K562 (cell line): Measurements from ENCODE around the gene CR2. TPM values are rescaled to one million over a fixed set of nuclear protein-coding genes. Genes with fewer than 3 reads are reported as not detected.

Experiments
- ASH1L ChIP-seq: fragments of 450-650 bp; IDR thresholded peaks from 2 replicates; pipeline ENCODE4 v1.6.1; 2018; ENCODE audit warnings: borderline replicate concordance, mild to moderate bottlenecking, low read depth; ENCODE audit not compliant: partially characterized antibody
- CBX8 ChIP-seq: fragments of 200-600 bp; sonication (generic); IDR thresholded peaks from 2 replicates; pipeline ENCODE4 v1.6.1; 2012; ENCODE audit warnings: borderline replicate concordance, mixed run types, low read depth, mild to moderate bottlenecking, moderate library complexity, mixed read lengths, low read length, control low read depth, inconsistent platforms; ENCODE audit not compliant: poor library complexity, severe bottlenecking; ENCODE audit errors: extremely low read depth
- CEBPG ChIP-seq, 3 experiments: fragments of 200-800 bp in 1 of 3; sonication (Bioruptor generic) in 1 of 3; sonication (generic) in 1 of 3; formaldehyde crosslinking in 1 of 3; IDR thresholded peaks in 2 of 3; conservative IDR thresholded peaks in 1 of 3; 2 replicates each; pipeline versions ENCODE4 v1.6.1 to v1.8.0; 2016 to 2022; ENCODE audit warnings: missing compliant biosample characterization in 2 of 3, missing genetic modification characterization in 2 of 3, mild to moderate bottlenecking in 1 of 3, missing genetic modification reagents in 1 of 3
- EZH2 ChIP-seq: IDR thresholded peaks from 2 replicates; pipeline ENCODE4 v1.6.1; 2012; ENCODE audit warnings: low read depth, mild to moderate bottlenecking, inconsistent platforms, low read length, borderline replicate concordance
- HDAC6 ChIP-seq: IDR thresholded peaks from 2 replicates; pipeline ENCODE4 v1.6.1; 2012; ENCODE audit warnings: low read depth, mild to moderate bottlenecking, control low read depth, inconsistent platforms, low read length, moderate library complexity
- MAFG ChIP-seq: fragments of 450-650 bp; conservative IDR thresholded peaks from 2 replicates; pipeline ENCODE4 v1.6.1; 2016; ENCODE audit warnings: missing genetic modification characterization, missing compliant biosample characterization
- MECOM ChIP-seq: fragments of 250-450 bp; sonication (Bioruptor Pico); IDR thresholded peaks from 2 replicates; pipeline ENCODE4 v1.8.0; 2022; ENCODE audit warnings: inconsistent platforms
- NEUROD1 ChIP-seq: fragments of 150-350 bp; IDR thresholded peaks from 2 replicates; pipeline ENCODE4 v1.6.1; 2014; ENCODE audit warnings: borderline replicate concordance, low read length, low read depth; ENCODE audit not compliant: partially characterized antibody
- PTBP1 ChIP-seq: fragments of 200-400 bp; formaldehyde crosslinking; IDR thresholded peaks from 2 replicates; pipeline ENCODE4 v1.6.1; 2017; ENCODE audit warnings: low read depth, low read length
- RBM25 ChIP-seq: fragments of 200-400 bp; formaldehyde crosslinking; IDR thresholded peaks from 2 replicates; pipeline ENCODE4 v1.6.1; 2018; ENCODE audit warnings: low read length, low read depth, moderate library complexity; ENCODE audit not compliant: severe bottlenecking
- SP1 ChIP-seq: sonication (generic); formaldehyde crosslinking; IDR thresholded peaks from 2 replicates; pipeline ENCODE4 v1.8.1; 2022; ENCODE audit warnings: mild to moderate bottlenecking, missing genetic modification reagents
- YY1 ChIP-seq, 3 experiments: IDR thresholded peaks; 2 replicates each; pipeline ENCODE4 v1.6.1; 2011; ENCODE audit warnings: low read length in 2 of 3, mild to moderate bottlenecking in 2 of 3, moderate library complexity in 2 of 3, borderline replicate concordance in 1 of 3, control low read depth in 1 of 3, low read depth in 1 of 3; ENCODE audit not compliant: insufficient read depth in 3 of 3, insufficient replicate concordance in 2 of 3, control insufficient read depth in 1 of 3, insufficient read length in 1 of 3; ENCODE audit errors: extremely low read depth in 1 of 3
- ZBTB7A ChIP-seq: IDR thresholded peaks from 2 replicates; pipeline ENCODE4 v1.6.1; 2011; ENCODE audit warnings: low read depth, mild to moderate bottlenecking, low read length, moderate library complexity, borderline replicate concordance; ENCODE audit not compliant: control insufficient read depth
- polyA plus RNA-seq, 8 experiments: library from polyadenylated mRNA; depleted of rRNA in 4 of 8; stranded (reverse) in 5 of 8; unstranded in 3 of 8; fragments of >200 nt; fragmentation: Nextera tagmentation in 2 of 8; fragmentation: Illumina TruSeq in 1 of 8; extraction: Ambion mirVana in 2 of 8; extraction: Trizol in 1 of 8; gene quantifications; 2 replicates each; pipeline versions ENCODE4 v1.2.1 to v1.2.3, GENCODE V29; 2011 to 2014; ENCODE audit warnings: inconsistent platforms in 1 of 8, missing spikeins in 1 of 8
- total RNA-seq, 7 experiments: library from RNA; depleted of rRNA in 6 of 7; stranded (reverse); fragments of >200 nt in 6 of 7; fragmentation: Illumina TruSeq in 2 of 7; extraction: Trizol in 2 of 7; gene quantifications; 2 replicates each; pipeline versions ENCODE4 v1.2.1 to v1.2.3, GENCODE V29; 2011 to 2021; ENCODE audit warnings: low replicate concordance in 1 of 7
- TF ChIP-seq, protein P1 (sequence below), 3 experiments: fragments of 200-800 bp in 1 of 3; fragments of 250-450 bp in 1 of 3; fragments of 450-650 bp in 1 of 3; sonication (Bioruptor Pico) in 1 of 3; sonication (Bioruptor generic) in 1 of 3; formaldehyde crosslinking in 1 of 3; IDR thresholded peaks; 2 replicates each; pipeline versions ENCODE4 v1.6.1 to v1.8.0; 2016 to 2022; ENCODE audit warnings: mild to moderate bottlenecking in 2 of 3, missing genetic modification characterization in 2 of 3, missing compliant biosample characterization in 1 of 3, moderate library complexity in 1 of 3
- TF ChIP-seq, protein P2 (sequence below): conservative IDR thresholded peaks from 2 replicates; pipeline ENCODE4 v1.6.1; 2011; ENCODE audit warnings: low read depth, mild to moderate bottlenecking, low read length; ENCODE audit not compliant: control insufficient read depth

The CR2 gene
- total and polyA plus RNA-seq, 9 of the 15 experiments (the other 6 are each of a cell fraction or from before 2014, with no cell fraction given) = 0.07 to 0.67 (median 0.37) TPM

DNA sequence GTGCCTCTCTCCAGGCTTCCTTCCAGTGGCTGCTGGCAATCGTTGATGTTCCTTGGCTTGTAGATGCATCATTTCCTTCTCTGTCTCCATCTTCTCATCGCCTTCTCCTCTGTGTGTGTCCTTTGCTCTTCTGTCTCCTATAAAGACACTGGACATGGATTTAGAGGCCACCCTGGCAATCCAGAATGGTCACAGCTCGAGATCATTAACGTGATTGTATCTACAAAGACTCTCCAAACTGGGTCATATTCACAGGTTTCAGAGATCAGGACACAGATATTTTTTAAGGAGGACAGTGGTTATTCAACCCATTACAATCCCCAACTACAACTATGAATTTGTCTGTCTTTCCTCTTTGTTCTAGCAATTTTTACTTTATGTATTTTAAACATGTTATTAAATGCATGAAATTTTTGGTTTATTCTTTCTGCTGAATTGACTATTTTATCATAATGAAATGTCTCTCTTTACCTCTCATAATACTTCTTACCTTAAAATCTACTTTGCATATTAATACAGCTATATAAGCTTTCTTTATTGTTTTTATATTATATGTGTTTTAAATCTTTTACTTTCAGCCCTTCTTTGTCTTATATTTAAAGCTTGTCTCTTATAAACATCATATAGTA is 64.6 kb downstream of the CR2 start (continued):
- no peak for TF ChIP-seq YY1 (IDR thresholded peaks at IDR 0.05; ENCODE audit: borderline replicate concordance in 1 of 3, control insufficient read depth in 1 of 3, extremely low read depth in 1 of 3, insufficient read depth in 3 of 3, insufficient read length in 1 of 3, insufficient replicate concordance in 2 of 3, low read depth in 1 of 3, low read length in 2 of 3)
- no peak for TF ChIP-seq RBM25
- TF ChIP-seq PTBP1 = no peak
- TF ChIP-seq, protein P1, sequence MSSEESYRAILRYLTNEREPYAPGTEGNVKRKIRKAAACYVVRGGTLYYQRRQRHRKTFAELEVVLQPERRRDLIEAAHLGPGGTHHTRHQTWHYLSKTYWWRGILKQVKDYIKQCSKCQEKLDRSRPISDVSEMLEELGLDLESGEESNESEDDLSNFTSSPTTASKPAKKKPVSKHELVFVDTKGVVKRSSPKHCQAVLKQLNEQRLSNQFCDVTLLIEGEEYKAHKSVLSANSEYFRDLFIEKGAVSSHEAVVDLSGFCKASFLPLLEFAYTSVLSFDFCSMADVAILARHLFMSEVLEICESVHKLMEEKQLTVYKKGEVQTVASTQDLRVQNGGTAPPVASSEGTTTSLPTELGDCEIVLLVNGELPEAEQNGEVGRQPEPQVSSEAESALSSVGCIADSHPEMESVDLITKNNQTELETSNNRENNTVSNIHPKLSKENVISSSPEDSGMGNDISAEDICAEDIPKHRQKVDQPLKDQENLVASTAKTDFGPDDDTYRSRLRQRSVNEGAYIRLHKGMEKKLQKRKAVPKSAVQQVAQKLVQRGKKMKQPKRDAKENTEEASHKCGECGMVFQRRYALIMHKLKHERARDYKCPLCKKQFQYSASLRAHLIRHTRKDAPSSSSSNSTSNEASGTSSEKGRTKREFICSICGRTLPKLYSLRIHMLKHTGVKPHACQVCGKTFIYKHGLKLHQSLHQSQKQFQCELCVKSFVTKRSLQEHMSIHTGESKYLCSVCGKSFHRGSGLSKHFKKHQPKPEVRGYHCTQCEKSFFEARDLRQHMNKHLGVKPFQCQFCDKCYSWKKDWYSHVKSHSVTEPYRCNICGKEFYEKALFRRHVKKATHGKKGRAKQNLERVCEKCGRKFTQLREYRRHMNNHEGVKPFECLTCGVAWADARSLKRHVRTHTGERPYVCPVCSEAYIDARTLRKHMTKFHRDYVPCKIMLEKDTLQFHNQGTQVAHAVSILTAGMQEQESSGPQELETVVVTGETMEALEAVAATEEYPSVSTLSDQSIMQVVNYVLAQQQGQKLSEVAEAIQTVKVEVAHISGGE (CRISPR knock-in tag; IDR thresholded peaks at IDR 0.05) = peak in 1 of 3 experiments; percentile 7; a peak in 1 of 6 replicates
- TF ChIP-seq, protein P2, sequence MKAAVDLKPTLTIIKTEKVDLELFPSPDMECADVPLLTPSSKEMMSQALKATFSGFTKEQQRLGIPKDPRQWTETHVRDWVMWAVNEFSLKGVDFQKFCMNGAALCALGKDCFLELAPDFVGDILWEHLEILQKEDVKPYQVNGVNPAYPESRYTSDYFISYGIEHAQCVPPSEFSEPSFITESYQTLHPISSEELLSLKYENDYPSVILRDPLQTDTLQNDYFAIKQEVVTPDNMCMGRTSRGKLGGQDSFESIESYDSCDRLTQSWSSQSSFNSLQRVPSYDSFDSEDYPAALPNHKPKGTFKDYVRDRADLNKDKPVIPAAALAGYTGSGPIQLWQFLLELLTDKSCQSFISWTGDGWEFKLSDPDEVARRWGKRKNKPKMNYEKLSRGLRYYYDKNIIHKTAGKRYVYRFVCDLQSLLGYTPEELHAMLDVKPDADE = no peak
- no peak for TF ChIP-seq SP1
- no peak for TF ChIP-seq CEBPG (CRISPR knock-in tag; IDR thresholded peaks at IDR 0.05)
- no peak for TF ChIP-seq CEBPG (tag; conservative IDR thresholded peaks at IDR 0.05 in 1 of 2, IDR thresholded peaks at IDR 0.05 in 1 of 2)
- TF ChIP-seq HDAC6 = no peak
- no peak for TF ChIP-seq CBX8
- TF ChIP-seq MAFG (tag) = peak; percentile 90
- no peak for TF ChIP-seq MECOM (CRISPR knock-in tag)
- no peak for TF ChIP-seq ASH1L
- no peak for TF ChIP-seq NEUROD1
- TF ChIP-seq EZH2 = no peak
- no peak for TF ChIP-seq ZBTB7A
